Retinal pigment epithelial cell (primary cell): ENCODE measurements around the gene KCNK6.

Experiments
- DNase-seq: peaks from one replicate; pipeline ENCODE4 v3.0.0-alpha.2; 2010; ENCODE audit warnings: low read depth
- H3K4me3 ChIP-seq: 2 replicates; pipeline ENCODE4 v1.5.1; 2011; ENCODE audit warnings: mild to moderate bottlenecking, low read length, control low read depth, moderate library complexity
- CTCF ChIP-seq: conservative IDR thresholded peaks from 2 replicates; pipeline ENCODE4 v1.5.1; 2011; ENCODE audit warnings: low read depth, low read length, control low read depth, inconsistent platforms

Gene KCNK6

GRCh38 chr19:38351865-38352395, 32.3 kb downstream of the KCNK6 start:
- no peak for TF ChIP-seq CTCF
- H3K4me3 ChIP-seq = no peak overlapping the region
- DNase-seq = no peak

DNA sequence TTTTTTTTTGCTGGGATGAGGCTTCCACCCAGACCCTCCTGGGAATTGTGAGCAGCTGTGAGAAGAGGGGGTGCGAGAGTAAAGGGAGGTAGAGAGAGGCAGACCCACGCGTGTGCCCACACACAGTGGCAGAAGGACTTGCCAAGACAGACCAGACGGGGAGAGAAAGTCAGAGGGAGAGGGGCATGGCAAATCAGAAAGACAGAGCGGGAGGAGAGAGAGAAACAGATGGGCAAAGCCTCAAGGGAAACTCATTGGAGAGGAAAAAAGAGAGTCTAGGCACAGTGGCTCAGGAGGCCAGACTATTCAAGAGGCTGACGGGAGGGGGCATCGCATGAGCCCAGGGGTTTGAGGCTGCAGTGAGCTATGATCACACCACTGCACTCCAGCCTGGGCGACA, 33.0 kb downstream of the KCNK6 start:
- no peak overlapping the region for H3K4me3 ChIP-seq
- DNase-seq = no peak
- TF ChIP-seq CTCF = no peak

GRCh38 chr19:38355728-38356725, 36.4 kb downstream of the KCNK6 start:
- DNase-seq = no peak
- TF ChIP-seq CTCF = no peak
- no peak overlapping the region for H3K4me3 ChIP-seq

DNA sequence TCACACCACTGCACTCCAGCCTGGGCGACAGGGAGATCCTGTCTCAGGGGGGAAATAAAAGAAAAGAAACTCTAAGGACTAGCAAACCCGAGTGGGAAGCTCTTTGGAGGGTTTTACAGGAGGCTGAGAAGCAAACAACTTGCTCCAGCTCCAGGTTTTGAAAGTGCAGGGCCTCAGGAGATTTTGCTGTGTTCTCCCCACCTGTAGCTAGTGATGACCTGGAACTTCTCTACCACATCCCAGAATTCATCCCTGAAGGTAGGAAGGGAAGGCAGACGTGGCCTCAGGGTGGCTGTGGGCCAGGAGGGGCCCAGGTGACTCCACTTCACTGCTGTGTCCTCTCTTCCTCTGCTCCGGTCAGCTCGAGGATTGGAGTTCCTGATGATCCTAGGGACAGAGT, 38.4 kb downstream of the KCNK6 start:
- TF ChIP-seq CTCF = no peak
- no peak overlapping the region for H3K4me3 ChIP-seq
- no peak for DNase-seq

DNA sequence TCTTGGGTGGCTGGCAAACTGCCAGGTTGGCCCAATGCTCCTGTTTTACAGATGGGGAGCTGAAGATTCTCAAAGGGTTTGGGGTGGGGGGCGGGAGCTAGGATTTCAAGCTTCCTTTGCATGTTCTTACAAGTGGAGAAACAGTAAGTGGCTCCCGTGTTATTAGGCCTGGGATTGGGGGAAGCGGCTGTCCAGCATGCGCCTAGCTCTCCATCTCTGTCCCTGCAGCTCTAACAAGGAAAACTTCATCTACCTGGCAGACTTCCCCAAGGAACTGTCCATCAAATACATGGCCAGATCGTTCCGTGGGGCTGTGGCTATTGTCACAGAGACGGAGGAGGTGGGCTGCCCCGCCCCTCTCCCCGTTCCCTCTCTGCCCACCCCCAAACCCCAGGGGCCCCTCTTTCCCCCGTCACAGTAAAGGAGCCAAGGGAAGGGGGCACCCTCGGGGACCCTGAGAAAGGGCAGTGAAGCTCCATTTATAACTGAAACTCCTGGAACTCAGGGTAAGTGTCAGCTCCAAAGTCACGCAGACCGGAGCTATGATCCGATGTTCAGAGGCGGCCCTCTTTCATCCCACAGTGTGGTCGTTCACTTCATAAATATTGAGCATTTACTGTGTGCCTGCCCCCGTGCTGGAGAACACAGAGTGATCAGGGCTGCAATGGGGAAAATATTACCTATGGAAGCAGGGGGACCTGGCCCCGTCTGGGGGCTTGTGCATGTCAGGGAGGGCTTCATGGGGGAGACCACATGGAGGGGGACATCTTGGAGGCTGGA, 39.8 kb downstream of the KCNK6 start:
- TF ChIP-seq CTCF = no peak
- H3K4me3 ChIP-seq = no peak overlapping the region

DNA sequence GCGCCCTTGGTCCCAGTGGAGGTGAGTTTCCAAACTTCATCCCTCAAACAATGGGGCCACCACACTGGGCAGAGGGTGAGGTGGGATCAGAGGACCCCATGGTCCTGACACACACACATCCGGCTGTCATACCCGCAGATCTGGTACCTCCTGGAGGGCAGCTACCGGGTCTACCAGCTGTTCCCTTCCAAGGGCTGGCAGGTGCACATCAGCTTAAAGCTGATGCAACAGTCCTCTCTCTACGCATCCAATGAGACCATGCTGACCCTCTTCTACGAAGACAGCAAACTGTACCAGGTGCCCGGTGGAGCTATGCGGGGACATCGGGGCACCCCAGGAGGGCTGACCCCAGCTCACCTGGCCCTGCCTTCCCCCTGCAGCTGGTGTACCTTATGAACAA, 40.7 kb downstream of the KCNK6 start:
- DNase-seq = no peak
- no peak overlapping the region for H3K4me3 ChIP-seq
- no peak for TF ChIP-seq CTCF

More for the DNA sequence above, 39.8 kb downstream of the KCNK6 start:
- DNase-seq = no peak
